ENCODE data around the gene SPRR4. TPM values are rescaled to one million over a fixed set of nuclear protein-coding genes. Genes with fewer than 3 reads are reported as not detected.

The SPRR4 gene
- total and polyA plus RNA-seq, 10 of the 15 experiments (the other 5 are each of a cell fraction or from before 2014, with no cell fraction given) = not detected

DNA sequence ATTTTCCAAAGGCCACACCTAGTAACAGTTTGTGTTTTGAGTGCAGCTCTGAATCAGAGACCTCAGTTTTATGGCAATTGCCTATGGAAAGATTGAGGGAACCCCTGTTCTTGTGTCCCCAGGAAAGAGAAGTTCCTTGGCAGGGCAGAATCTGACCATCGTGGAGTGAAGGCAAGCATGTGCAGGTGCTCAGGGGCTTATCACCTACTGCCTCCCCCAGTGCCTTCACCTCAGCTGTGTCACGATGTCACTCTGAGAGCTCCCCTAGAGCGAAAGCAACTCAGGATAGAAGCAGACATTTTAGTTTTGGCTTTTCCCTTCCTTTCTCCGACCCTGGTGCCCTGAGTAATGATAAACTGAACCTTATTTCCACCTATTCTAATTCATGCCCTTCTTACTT is 11.6 kb downstream of the SPRR4 start (continued):
- TF ChIP-seq, protein P1, sequence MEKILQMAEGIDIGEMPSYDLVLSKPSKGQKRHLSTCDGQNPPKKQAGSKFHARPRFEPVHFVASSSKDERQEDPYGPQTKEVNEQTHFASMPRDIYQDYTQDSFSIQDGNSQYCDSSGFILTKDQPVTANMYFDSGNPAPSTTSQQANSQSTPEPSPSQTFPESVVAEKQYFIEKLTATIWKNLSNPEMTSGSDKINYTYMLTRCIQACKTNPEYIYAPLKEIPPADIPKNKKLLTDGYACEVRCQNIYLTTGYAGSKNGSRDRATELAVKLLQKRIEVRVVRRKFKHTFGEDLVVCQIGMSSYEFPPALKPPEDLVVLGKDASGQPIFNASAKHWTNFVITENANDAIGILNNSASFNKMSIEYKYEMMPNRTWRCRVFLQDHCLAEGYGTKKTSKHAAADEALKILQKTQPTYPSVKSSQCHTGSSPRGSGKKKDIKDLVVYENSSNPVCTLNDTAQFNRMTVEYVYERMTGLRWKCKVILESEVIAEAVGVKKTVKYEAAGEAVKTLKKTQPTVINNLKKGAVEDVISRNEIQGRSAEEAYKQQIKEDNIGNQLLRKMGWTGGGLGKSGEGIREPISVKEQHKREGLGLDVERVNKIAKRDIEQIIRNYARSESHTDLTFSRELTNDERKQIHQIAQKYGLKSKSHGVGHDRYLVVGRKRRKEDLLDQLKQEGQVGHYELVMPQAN (conservative IDR thresholded peaks at IDR 0.05) = no peak
- TF ChIP-seq KLF5 (IDR thresholded peaks at IDR 0.05; ENCODE audit: partially characterized antibody) = no peak
- TF ChIP-seq TCF12 (IDR thresholded peaks at IDR 0.05; ENCODE audit: low read depth, low read length) = no peak
- TF ChIP-seq HDAC2 (IDR thresholded peaks at IDR 0.05) = no peak

- H4K20me1 ChIP-seq (ENCODE audit: control insufficient read depth, insufficient read depth) = no peaks in the 10 kb centered on the region; the same call in 1 of the 2 replicates
- H3K4me3 ChIP-seq = no peak overlapping the region
- FAIRE-seq = no peak
- no peak overlapping the region for H3K9ac ChIP-seq (ENCODE audit: control insufficient read depth, insufficient read depth, low read length)
- H3K27me3 ChIP-seq (replicated peaks in 1 of 2; ENCODE audit: control insufficient read depth in 2 of 2, insufficient read depth in 2 of 2, low read length in 1 of 2) = no peaks in the 10 kb centered on the region
- RAD21 ChIA-PET (ENCODE audit: unreplicated experiment) = no interaction called here
- CTCF ChIA-PET = interaction anchor here (1.6 kb wide), 1 partner anchor 209 kb away, joined by 3 read pairs; no protein-coding TSS in a partner anchor
- H3K79me2 ChIP-seq (ENCODE audit: control insufficient read depth, insufficient read depth, low read length) = no peaks in the 10 kb centered on the region
- no peak overlapping the region for H3K4me2 ChIP-seq (ENCODE audit: control insufficient read depth, insufficient read depth)
- no peak overlapping the region for H3K27ac ChIP-seq (ENCODE audit: control insufficient read depth, insufficient read depth)
- no peak overlapping the region for H2AFZ ChIP-seq (ENCODE audit: control insufficient read depth, low read depth, low read length)
- no peaks in the 10 kb centered on the region for H3K9me3 ChIP-seq (replicated peaks; ENCODE audit: control insufficient read depth, insufficient read depth, low read length)
- intact Hi-C loops (cut with micrococcal nuclease; ENCODE audit: unreplicated experiment) (no loop called here), in situ Hi-C loops (cut with MboI) (no loop called here)
- DNase-seq (ENCODE audit: low read depth, low spot score) = no peak
- SMC1A ChIA-PET (ENCODE audit: uncharacterized antibody, unreplicated experiment) = no interaction called here
- no TSS peak for BruUV-seq (replicated peaks)
- H3K4me1 ChIP-seq (ENCODE audit: control insufficient read depth, insufficient read depth, low read length) = no peaks in the 10 kb centered on the region
- POLR2A ChIA-PET = no interaction called here
- TF ChIP-seq SMARCA5 (IDR thresholded peaks at IDR 0.05) (no peak), CBX3 (IDR thresholded peaks at IDR 0.05; ENCODE audit: borderline replicate concordance, low read depth) (no peak), NR2C1 (IDR thresholded peaks at IDR 0.05) (no peak), NR2F1 (conservative IDR thresholded peaks at IDR 0.05) (no peak), MTA2 (IDR thresholded peaks at IDR 0.05; ENCODE audit: low read depth) (no peak), SIN3A (IDR thresholded peaks at IDR 0.05; ENCODE audit: low read depth, low read length) (no peak), CBX5 (IDR thresholded peaks at IDR 0.05; ENCODE audit: low read depth) (no peak), HDGF (IDR thresholded peaks at IDR 0.05) (no peak), POLR2A (IDR thresholded peaks at IDR 0.05; ENCODE audit: low read depth, low read length) (no peak), STAT1 (conservative IDR thresholded peaks at IDR 0.05) (no peak), RAD21 (IDR thresholded peaks at IDR 0.05; ENCODE audit: insufficient read depth, low read depth, low read length) (no peak)
- TF ChIP-seq, protein P2, sequence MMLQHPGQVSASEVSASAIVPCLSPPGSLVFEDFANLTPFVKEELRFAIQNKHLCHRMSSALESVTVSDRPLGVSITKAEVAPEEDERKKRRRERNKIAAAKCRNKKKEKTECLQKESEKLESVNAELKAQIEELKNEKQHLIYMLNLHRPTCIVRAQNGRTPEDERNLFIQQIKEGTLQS (IDR thresholded peaks at IDR 0.05; ENCODE audit: borderline replicate concordance, extremely low read depth, low read depth, low read length) = no peak
- TF ChIP-seq, protein P3, sequence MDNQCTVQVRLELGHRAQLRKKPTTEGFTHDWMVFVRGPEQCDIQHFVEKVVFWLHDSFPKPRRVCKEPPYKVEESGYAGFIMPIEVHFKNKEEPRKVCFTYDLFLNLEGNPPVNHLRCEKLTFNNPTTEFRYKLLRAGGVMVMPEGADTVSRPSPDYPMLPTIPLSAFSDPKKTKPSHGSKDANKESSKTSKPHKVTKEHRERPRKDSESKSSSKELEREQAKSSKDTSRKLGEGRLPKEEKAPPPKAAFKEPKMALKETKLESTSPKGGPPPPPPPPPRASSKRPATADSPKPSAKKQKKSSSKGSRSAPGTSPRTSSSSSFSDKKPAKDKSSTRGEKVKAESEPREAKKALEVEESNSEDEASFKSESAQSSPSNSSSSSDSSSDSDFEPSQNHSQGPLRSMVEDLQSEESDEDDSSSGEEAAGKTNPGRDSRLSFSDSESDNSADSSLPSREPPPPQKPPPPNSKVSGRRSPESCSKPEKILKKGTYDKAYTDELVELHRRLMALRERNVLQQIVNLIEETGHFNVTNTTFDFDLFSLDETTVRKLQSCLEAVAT (IDR thresholded peaks at IDR 0.05) = no peak
- no peak for ATAC-seq
- H3K36me3 ChIP-seq (ENCODE audit: control insufficient read depth in 2 of 2, insufficient read depth in 2 of 2, low read length in 1 of 2) = no peaks in the 10 kb centered on the region
These were observed 12.8 kb downstream of the SPRR4 start for GRCh38 chr1:152983234-152983633.

Data from GM12878 (cell line).